GM12878 (cell line): Measurements from ENCODE around the gene GRAMD1A. TPM values are rescaled to one million over a fixed set of nuclear protein-coding genes. Genes with fewer than 3 reads are reported as not detected.

Experiments
- ATAC-seq: fragments of 200-7000 bp; cut with Tn5 transposase; 3 replicates; pipeline ENCODE4 v1.9.1; 2020; ENCODE audit warnings: mild to moderate bottlenecking, moderate library complexity
- BruUV-seq: library from RNA; stranded (reverse); fragments of 400-500 nt; replicated peaks from 2 replicates; lab custom pipeline; 2021; lab: Mats Ljungman, UMichigan
- CTCF ChIA-PET: fragments of 300-600 bp; sonication (Branson Sonifier 250); formaldehyde crosslinking; extraction: SDS; loops from one replicate; lab custom pipeline; 2021; ENCODE audit warnings: inconsistent platforms; lab: Yijun Ruan, JAX
- POLR2A ChIA-PET: fragments of 350-600 bp; formaldehyde crosslinking; extraction: SDS; loops from one replicate; lab custom pipeline; 2021; ENCODE audit warnings: inconsistent platforms; lab: Charles Lee
- RAD21 ChIA-PET: fragments of 300-600 bp; sonication (Branson Sonifier 250); formaldehyde crosslinking; loops from one replicate; lab custom pipeline; 2023; ENCODE audit warnings: antibody characterized with exemption; ENCODE audit not compliant: unreplicated experiment; lab: Charles Lee
- SMC1A ChIA-PET: fragments of 300-600 bp; sonication (Branson Sonifier 250); formaldehyde crosslinking; loops from one replicate; lab custom pipeline; 2023; ENCODE audit not compliant: unreplicated experiment, uncharacterized antibody; lab: Charles Lee
- DNase-seq: peaks from one replicate; pipeline ENCODE4 v3.0.0-alpha.2; 2011; ENCODE audit warnings: low read depth, low spot score
- FAIRE-seq: peaks from 3 replicates; lab custom pipeline; 2011; peaks lifted over from hg19 to GRCh38; lab: Jason Lieb, UNC
- H2AFZ ChIP-seq: 2 replicates; pipeline ENCODE4 v1.6.0; 2011; ENCODE audit warnings: low read depth, low read length, control low read depth; ENCODE audit not compliant: control insufficient read depth
- H3K27ac ChIP-seq: 2 replicates; pipeline ENCODE4 v1.5.1; 2011; ENCODE audit warnings: control low read depth; ENCODE audit not compliant: control insufficient read depth, insufficient read depth
- H3K27me3 ChIP-seq, 2 experiments: replicated peaks in 1 of 2; 2 replicates each; pipeline versions ENCODE4 v1.6.0 to v1.6.1; 2011; ENCODE audit warnings: low read length in 1 of 2; ENCODE audit not compliant: control insufficient read depth in 2 of 2, insufficient read depth in 2 of 2
- H3K36me3 ChIP-seq, 2 experiments: 2 replicates each; pipeline ENCODE4 v1.5.1; 2011; ENCODE audit warnings: low read length in 1 of 2; ENCODE audit not compliant: control insufficient read depth in 2 of 2, insufficient read depth in 2 of 2
- H3K4me1 ChIP-seq: 2 replicates; pipeline ENCODE4 v1.6.1; 2011; ENCODE audit warnings: mild to moderate bottlenecking, low read length, moderate library complexity, mixed read lengths; ENCODE audit not compliant: control insufficient read depth, insufficient read depth
- H3K4me2 ChIP-seq: 2 replicates; pipeline ENCODE4 v1.6.0; 2011; ENCODE audit warnings: control low read depth; ENCODE audit not compliant: control insufficient read depth, insufficient read depth
- H3K4me3 ChIP-seq: fragments of 200-600 bp; sonication (generic); 2 replicates; pipeline ENCODE4 v1.5.1; 2016
- H3K79me2 ChIP-seq: 2 replicates; pipeline ENCODE4 v1.6.0; 2011; ENCODE audit warnings: low read length; ENCODE audit not compliant: control insufficient read depth, insufficient read depth
- H3K9ac ChIP-seq: 2 replicates; pipeline ENCODE4 v1.8.0; 2011; ENCODE audit warnings: low read length, control low read depth, mixed read lengths; ENCODE audit not compliant: control insufficient read depth, insufficient read depth
- H3K9me3 ChIP-seq: replicated peaks from 3 replicates; pipeline ENCODE4 v1.5.1; 2011; ENCODE audit warnings: mild to moderate bottlenecking, low read length; ENCODE audit not compliant: control insufficient read depth, insufficient read depth
- H4K20me1 ChIP-seq: 2 replicates; pipeline ENCODE4 v1.6.0; 2011; ENCODE audit not compliant: control insufficient read depth, insufficient read depth
- CTCF ChIP-seq, 3 experiments: IDR thresholded peaks in 2 of 3; conservative IDR thresholded peaks in 1 of 3; 2 replicates each; pipeline ENCODE4 v1.5.1; 2011; ENCODE audit warnings: low read depth in 3 of 3, low read length in 3 of 3, mild to moderate bottlenecking in 3 of 3, control low read depth in 2 of 3, moderate library complexity in 2 of 3, inconsistent platforms in 1 of 3, mixed read lengths in 1 of 3; ENCODE audit not compliant: control insufficient read depth in 2 of 3, insufficient read depth in 1 of 3; ENCODE audit errors: extremely low read depth in 1 of 3
- DPF2 ChIP-seq: fragments of 450-650 bp; IDR thresholded peaks from 2 replicates; pipeline ENCODE4 v1.6.1; 2017; ENCODE audit warnings: mild to moderate bottlenecking
- E2F4 ChIP-seq: IDR thresholded peaks from 2 replicates; pipeline ENCODE4 v1.6.1; 2012; ENCODE audit warnings: low read depth, low read length, improper control_type of control experiment
- EP300 ChIP-seq, 2 experiments: fragments of 150-350 bp in 1 of 2; IDR thresholded peaks; 2 replicates each; pipeline ENCODE4 v1.6.1; 2011 to 2012; ENCODE audit warnings: low read depth in 2 of 2, low read length in 2 of 2, borderline replicate concordance in 1 of 2, improper control_type of control experiment in 1 of 2, inconsistent platforms in 1 of 2; ENCODE audit not compliant: control insufficient read depth in 1 of 2
- FOXM1 ChIP-seq: IDR thresholded peaks from 2 replicates; pipeline ENCODE4 v1.6.1; 2012; ENCODE audit warnings: low read depth, mild to moderate bottlenecking, inconsistent platforms, low read length, moderate library complexity
- PML ChIP-seq: IDR thresholded peaks from 2 replicates; pipeline ENCODE4 v1.6.1; 2012; ENCODE audit warnings: low read length, inconsistent platforms
- RAD21 ChIP-seq: IDR thresholded peaks from 2 replicates; pipeline ENCODE4 v1.6.1; 2011; ENCODE audit warnings: mild to moderate bottlenecking, low read depth, low read length, moderate library complexity; ENCODE audit not compliant: insufficient read depth
- SMC3 ChIP-seq: IDR thresholded peaks from 2 replicates; pipeline ENCODE4 v1.6.1; 2011; ENCODE audit warnings: low read length, improper control_type of control experiment, borderline replicate concordance
- TAF1 ChIP-seq: IDR thresholded peaks from 2 replicates; pipeline ENCODE4 v1.6.1; 2011; ENCODE audit warnings: mild to moderate bottlenecking, low read depth, low read length, borderline replicate concordance
- TBL1XR1 ChIP-seq: IDR thresholded peaks from 2 replicates; pipeline ENCODE4 v1.6.1; 2012; ENCODE audit warnings: low read depth, low read length, improper control_type of control experiment
- TCF7 ChIP-seq: IDR thresholded peaks from 2 replicates; pipeline ENCODE4 v1.6.1; 2014; ENCODE audit warnings: antibody characterized with exemption, borderline replicate concordance
- ZNF622 ChIP-seq: fragments of 450-650 bp; IDR thresholded peaks from 2 replicates; pipeline ENCODE4 v1.6.1; 2017; ENCODE audit warnings: mild to moderate bottlenecking, inconsistent platforms
- WGBS: methylation state at CpG from one replicate; pipeline ENCODE4 v1.1.6; 2016; ENCODE audit warnings: low lambda C conversion rate; ENCODE audit not compliant: insufficient replicate concordance, insufficient coverage; ENCODE audit errors: missing lambda C conversion rate; 5-methylcytosine and 5-hydroxymethylcytosine counted together
- in situ Hi-C: fragments of 300-500 bp; cut with MboI; formaldehyde crosslinking; loops from 9 replicates; pipeline ENCODE4 v1.14.3; 2018; ENCODE audit warnings: mixed read lengths
- intact Hi-C: fragments of 100-400 bp; cut with micrococcal nuclease; formaldehyde crosslinking; loops from one replicate; pipeline ENCODE4 v1.14.2; 2022; ENCODE audit not compliant: unreplicated experiment
- polyA plus RNA-seq, 11 experiments: library from polyadenylated mRNA; depleted of rRNA in 4 of 11; unstranded in 6 of 11; stranded (reverse) in 5 of 11; fragments of >200 nt; fragmentation: Nextera tagmentation in 4 of 11; fragmentation: Illumina TruSeq in 1 of 11; extraction: Ambion mirVana in 4 of 11; extraction: Trizol in 1 of 11; gene quantifications; 1 replicate in 1 of 11; 2 replicates in 10 of 11; pipeline versions ENCODE4 v1.2.1 to v1.2.3, GENCODE V29; 2011 to 2016; ENCODE audit warnings: inconsistent platforms in 2 of 11, missing spikeins in 2 of 11, low read depth in 1 of 11
- total RNA-seq, 4 experiments: library from RNA; depleted of rRNA in 3 of 4; stranded (reverse); fragments of >200 nt in 3 of 4; fragmentation: Illumina TruSeq in 1 of 4; extraction: Trizol in 1 of 4; gene quantifications; 2 replicates each; pipeline versions ENCODE4 v1.2.1 to v1.2.3, GENCODE V29; 2013 to 2021
- TF ChIP-seq, protein P1 (sequence below): IDR thresholded peaks from 2 replicates; pipeline ENCODE4 v1.6.1; 2012; ENCODE audit warnings: low read depth, low read length, improper control_type of control experiment

Gene GRAMD1A
- total and polyA plus RNA-seq, 10 of the 15 experiments (the other 5 are each of a cell fraction or from before 2014, with no cell fraction given): 0.79 to 73.6 (median 35.3) TPM

DNA sequence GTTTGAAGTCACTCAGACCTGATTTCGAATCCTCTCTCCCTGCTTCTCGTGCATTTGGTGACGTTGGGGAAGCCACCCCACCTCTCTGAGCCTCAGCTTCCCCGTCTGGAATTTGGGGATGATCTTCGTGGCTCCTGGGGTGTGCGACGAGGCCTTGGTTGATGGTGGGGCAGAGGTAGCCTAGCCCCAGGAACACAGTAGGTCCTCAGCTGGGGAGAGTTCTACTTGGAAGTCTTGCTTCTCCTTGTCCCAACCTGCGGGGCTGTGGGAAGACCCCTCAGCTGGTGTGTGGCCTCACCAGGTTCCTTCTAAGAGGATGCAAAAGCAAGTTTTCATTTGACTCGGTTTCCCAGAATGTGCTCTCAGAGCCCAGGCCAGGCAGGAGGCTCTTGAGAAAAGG lies 54.5 kb downstream of the GRAMD1A start:
- Histone ChIP-seq H3K4me3 (no peak overlapping the region), H3K27ac (no peak overlapping the region), H2AFZ (no peak overlapping the region), H3K27me3 (no peaks in the 10 kb centered on the region; a peak in 1 of 4 replicates), H3K9ac (no peak overlapping the region), H3K4me1 (no peaks in the 10 kb centered on the region), H3K36me3 (no peaks in the 10 kb centered on the region), H3K9me3 (no peaks in the 10 kb centered on the region), H3K4me2 (no peak overlapping the region), H3K79me2 (no peaks in the 10 kb centered on the region)
- in situ Hi-C loops (no loop called here), intact Hi-C loops (no loop called here)
- DNase-seq: no peak
- RAD21 ChIA-PET: no interaction called here
- CTCF ChIA-PET: interaction anchor here (0.6 to 8.2 kb wide), 5 partner anchors 10 to 87 kb away, joined by 4 to 56 read pairs (median 11); partner anchors contain the start of gene FXYD1
- FAIRE-seq: no peak
- POLR2A ChIA-PET: no interaction called here
- BruUV-seq: no TSS peak
- WGBS: 5% methylated on average over 9 of the region's 9 CpGs
- no peak for ATAC-seq
- SMC1A ChIA-PET: interaction anchor here (1.0 to 1.8 kb wide), 2 partner anchors 31 to 81 kb away, joined by 3 to 5 read pairs; partner anchors contain the start of gene LGI4
- no peak for TF ChIP-seq EP300 (IDR thresholded peaks at IDR 0.05; ENCODE audit: borderline replicate concordance in 1 of 2, control insufficient read depth in 1 of 2, low read depth in 2 of 2, low read length in 2 of 2)
- no peak for TF ChIP-seq FOXM1
- TF ChIP-seq, all 136 proteins: peak for 0
- no peaks in the 10 kb centered on the region for H4K20me1 ChIP-seq

DNA sequence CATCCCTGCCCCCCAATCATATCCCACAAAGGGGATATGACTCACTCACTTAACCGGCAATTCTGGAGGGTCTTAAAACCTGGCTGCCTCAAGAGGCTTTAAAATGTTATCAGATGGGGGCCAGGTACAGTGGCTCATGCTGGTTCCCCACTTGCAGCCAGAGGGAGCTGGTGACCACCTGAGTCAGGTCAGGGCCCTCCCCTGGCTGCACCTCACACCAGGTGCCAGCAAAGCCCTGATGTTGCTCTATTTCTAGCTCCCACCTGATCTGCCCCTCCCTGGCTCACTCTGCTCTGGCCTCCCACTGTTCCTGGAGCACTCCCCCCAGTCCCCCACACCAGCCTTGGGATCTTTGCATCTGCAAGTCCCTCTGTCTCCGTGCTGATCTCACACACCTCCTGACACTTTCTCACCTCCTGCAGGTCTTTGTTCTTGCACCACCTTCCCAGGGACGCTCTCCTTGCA lies 55.6 kb downstream of the GRAMD1A start:
- Histone ChIP-seq H3K27ac (no peak overlapping the region), H3K4me3 (no peak overlapping the region), H2AFZ (no peak overlapping the region), H3K4me1 (no peaks in the 10 kb centered on the region), H3K9me3 (no peaks in the 10 kb centered on the region), H3K36me3 (no peaks in the 10 kb centered on the region), H4K20me1 (no peaks in the 10 kb centered on the region), H3K79me2 (no peaks in the 10 kb centered on the region), H3K9ac (no peak overlapping the region), H3K4me2 (no peak overlapping the region), H3K27me3 (no peaks in the 10 kb centered on the region; a peak in 1 of 4 replicates)
- FAIRE-seq: no peak
- in situ Hi-C loops: no loop called here
- CTCF ChIA-PET: interaction anchor here (0.7 to 8.2 kb wide), 7 partner anchors 11 to 86 kb away, joined by 3 to 56 read pairs (median 4); no protein-coding TSS in a partner anchor
- RAD21 ChIA-PET: no interaction called here
- DNase-seq: no peak
- peak; percentile 79 for ATAC-seq
- POLR2A ChIA-PET: no interaction called here
- intact Hi-C loops: no loop called here
- 11% methylated on average over 3 of the region's 3 CpGs for WGBS
- SMC1A ChIA-PET: interaction anchor here (1.1 to 1.8 kb wide), 2 partner anchors 11 to 30 kb away, joined by 4 to 5 read pairs; no protein-coding TSS in a partner anchor
- BruUV-seq: no TSS peak
- no peak for TF ChIP-seq PML
- peak; percentile 39 to 56 (median 44); a peak in 4 of 6 replicates for TF ChIP-seq CTCF (IDR thresholded peaks at IDR 0.05 in 2 of 3, conservative IDR thresholded peaks at IDR 0.05 in 1 of 3; ENCODE audit: control insufficient read depth in 2 of 3, extremely low read depth in 1 of 3, insufficient read depth in 1 of 3, low read depth in 3 of 3, low read length in 3 of 3)
- TF ChIP-seq TBL1XR1: no peak
- no peak for TF ChIP-seq TAF1
- peak; percentile 16; the same call in 1 of the 2 replicates for TF ChIP-seq RAD21
- no peak for TF ChIP-seq TCF7
- TF ChIP-seq E2F4: no peak
- TF ChIP-seq, protein P1, sequence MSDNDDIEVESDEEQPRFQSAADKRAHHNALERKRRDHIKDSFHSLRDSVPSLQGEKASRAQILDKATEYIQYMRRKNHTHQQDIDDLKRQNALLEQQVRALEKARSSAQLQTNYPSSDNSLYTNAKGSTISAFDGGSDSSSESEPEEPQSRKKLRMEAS: no peak
- TF ChIP-seq ZNF622: no peak
- TF ChIP-seq SMC3: peak; percentile 21; the same call in 1 of the 2 replicates
- TF ChIP-seq DPF2: no peak
